HTR-8/SVneo (cell line): ENCODE measurements around the gene FMNL2.

ENCODE experiments used
- DNase-seq: peaks from one replicate; pipeline ENCODE4 v3.0.0; 2011; ENCODE audit warnings: low spot score, mixed read lengths; ENCODE audit not compliant: insufficient read length
- FAIRE-seq: peaks from 2 replicates; lab custom pipeline; 2011; peaks lifted over from hg19 to GRCh38; lab: Jason Lieb, UNC

Gene FMNL2

GRCh38 chr2:152336854-152337510 lies 2.0 kb downstream of the FMNL2 start:
- FAIRE-seq (no peak), DNase-seq (peak; percentile 8)

DNA sequence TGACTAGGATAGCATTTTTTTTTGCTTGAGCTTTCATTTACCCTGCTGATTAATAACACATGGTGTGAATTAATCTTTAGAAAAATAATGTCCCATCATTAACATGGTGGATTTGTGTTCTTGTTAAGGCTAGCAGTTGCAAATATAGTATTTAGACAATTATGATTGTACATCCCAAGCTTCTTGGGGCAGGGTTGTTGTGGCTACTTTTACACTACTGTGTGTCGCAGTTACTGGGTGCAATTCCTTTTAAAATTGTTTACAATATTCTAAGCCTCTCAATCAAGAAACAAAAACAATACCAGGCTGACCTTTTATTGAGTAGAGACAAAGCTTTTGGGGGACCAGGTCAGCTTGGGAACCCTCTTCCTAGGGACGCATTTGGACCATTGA lies 2.5 kb downstream of the FMNL2 start:
- no peak for DNase-seq
- no peak for FAIRE-seq

- FAIRE-seq: no peak
- DNase-seq: no peak
These were observed 4.7 kb downstream of the FMNL2 start for GRCh38 chr2:152339556-152340286.

DNA sequence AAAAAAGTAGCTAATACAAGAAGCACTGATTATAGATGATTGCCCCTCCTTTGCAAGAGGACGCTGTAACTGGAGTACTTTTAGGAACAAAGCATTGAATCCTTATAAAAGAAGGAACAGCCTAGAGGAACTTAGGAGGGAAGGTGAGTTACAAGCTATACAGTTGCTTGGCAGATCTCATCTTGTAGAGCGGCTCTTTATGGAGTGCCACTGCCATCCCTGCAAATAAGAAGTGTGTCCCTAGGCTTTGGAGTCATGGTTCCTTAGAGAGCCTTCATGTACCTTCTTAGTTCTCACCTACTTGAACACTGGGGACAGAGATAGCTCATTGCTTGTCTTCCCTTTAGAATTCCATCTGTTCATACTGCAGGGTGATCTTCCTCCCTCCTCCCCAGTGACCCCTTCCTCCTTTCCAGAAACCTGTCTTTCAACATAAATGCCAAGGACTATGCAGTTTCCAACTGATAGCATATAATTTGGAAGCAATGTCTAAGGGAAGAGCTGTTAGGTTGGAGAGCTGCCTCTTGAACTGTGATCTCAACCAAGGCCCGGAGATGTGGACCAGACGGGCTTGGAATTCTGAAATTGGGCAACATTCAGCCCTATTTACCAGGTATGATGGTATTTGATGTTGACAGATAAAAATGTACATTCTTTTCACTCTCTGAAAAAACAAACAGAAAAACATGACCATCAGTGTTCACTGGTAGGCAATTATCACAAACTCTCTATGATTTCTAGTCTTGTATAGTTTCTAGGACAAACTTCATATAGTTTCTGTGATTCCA lies 7.5 kb downstream of the FMNL2 start:
- DNase-seq: no peak
- no peak for FAIRE-seq

DNA sequence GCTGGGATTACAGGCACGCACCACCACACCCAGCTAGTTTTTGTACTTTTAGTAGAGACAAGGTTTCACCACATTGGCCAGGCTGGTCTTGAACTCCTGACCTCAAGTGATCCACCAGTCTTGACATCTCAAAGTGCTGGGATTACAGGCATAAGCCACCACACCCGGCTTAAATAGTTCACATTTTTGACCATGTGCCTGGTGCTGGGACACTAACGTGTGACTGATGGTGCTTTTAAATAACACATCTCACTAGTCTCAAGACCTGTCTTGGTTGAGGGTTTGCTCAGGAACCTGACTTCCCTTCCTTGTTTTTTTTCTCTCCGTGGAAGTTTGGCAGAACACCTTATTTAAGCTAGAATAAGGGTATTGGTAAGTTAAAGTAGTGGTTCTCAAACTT lies 8.5 kb downstream of the FMNL2 start:
- DNase-seq: no peak
- no peak for FAIRE-seq

DNA sequence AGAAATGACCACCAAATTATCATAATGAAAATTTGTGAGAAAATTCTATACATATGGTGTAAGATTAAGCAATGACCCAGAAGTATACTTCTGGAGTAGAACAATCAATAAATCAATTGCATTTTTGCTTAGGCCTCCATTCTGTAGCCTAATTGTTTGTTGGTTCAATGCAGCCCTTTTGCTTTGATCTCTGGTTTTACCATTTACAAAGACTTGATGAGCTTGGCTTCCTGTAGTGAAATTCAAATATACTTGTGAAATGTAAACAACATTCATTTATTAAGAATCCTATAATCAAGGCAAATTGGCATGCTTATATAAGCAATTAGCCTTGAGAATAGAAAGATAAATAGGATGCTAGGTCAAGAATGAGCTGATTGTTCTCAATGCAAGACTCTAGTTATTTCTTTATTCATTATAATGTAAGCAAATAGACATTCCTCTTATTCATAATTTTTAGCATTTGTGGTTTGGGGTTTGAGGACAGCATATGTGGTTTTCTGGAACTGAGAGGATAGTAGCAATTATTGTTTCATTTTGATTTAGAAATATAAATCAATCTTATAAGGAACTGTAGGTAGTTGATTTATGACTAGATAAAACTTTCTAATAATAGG lies 9.7 kb downstream of the FMNL2 start:
- FAIRE-seq: no peak

DNA sequence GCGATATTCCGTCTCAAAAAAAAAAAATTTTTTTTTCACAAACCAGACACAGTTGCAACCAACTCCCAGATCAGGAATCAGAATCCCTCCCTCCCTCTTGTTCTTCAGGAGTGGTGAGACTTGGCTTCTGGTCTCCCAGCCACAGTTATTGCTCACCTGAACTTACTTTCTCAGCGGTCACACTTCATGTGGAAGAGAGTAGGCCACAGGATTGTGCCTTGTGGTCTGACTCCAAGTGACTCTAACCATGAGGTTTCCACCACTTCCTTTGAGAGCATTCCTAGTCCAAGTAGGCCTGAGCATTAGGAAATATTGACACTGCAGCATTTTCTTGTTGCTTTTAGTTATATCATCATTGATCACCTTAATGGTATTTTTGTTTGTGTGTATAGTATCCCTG lies 12.1 kb downstream of the FMNL2 start:
- FAIRE-seq: no peak
- DNase-seq: peak; percentile 6

More for the DNA sequence above, 9.7 kb downstream of the FMNL2 start:
- no peak for DNase-seq

- no peak for DNase-seq
- FAIRE-seq: no peak
These were observed 13.4 kb downstream of the FMNL2 start for GRCh38 chr2:152348388-152348787.

GRCh38 chr2:152349416-152349815 lies 14.4 kb downstream of the FMNL2 start:
- DNase-seq (no peak), FAIRE-seq (no peak)

DNA sequence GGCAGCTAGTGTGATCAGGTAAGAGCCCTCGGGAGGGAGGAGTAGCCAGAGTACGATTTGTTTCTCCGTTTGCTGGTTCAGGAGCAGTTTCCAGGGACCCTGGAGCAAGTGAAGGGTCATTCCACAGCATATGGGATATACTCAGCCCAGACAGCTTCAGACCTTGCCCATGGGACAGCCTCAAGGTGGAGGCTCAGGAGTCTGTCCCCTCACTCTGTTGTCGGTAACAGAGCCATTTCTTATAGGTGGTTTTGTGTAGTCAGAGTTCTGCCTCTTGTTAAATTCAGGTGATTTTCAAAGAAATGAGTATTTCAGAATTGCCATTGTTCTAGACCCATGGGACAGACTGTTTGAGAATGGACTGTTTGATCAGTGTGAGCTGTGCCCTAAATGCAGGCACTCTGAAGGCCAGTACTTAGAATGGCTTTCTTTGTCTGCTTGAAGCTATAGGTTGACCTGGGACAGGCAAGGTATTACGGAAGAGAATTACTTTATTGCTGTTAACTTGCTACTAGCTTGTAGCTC lies 15.2 kb downstream of the FMNL2 start:
- FAIRE-seq: no peak

GRCh38 chr2:152352616-152353015 lies 17.6 kb downstream of the FMNL2 start:
- no peak for DNase-seq
- FAIRE-seq: no peak

More for the DNA sequence above, 15.2 kb downstream of the FMNL2 start:
- DNase-seq: no peak

DNA sequence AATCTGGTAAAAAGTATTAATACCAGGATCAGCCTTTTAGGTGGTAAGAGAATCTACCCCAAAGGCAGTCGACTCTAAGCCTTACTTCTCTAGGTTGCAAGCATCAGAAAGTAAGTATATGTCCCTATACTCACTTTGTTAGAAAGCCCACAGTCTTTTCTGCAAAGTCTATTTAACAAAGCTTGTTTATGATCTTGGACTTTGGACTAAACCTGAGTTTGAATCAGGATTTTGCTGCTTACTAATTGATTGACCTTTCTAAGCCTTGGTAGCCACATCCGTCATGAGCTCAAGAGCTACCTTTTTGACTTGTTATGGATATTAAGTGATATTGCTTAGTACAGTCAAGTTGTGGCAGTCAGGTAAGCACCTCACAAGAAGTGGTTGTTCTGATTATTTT lies 18.4 kb downstream of the FMNL2 start:
- FAIRE-seq (no peak), DNase-seq (no peak)

GRCh38 chr2:152354069-152354755 lies 19.2 kb downstream of the FMNL2 start:
- FAIRE-seq (no peak), DNase-seq (no peak)

DNA sequence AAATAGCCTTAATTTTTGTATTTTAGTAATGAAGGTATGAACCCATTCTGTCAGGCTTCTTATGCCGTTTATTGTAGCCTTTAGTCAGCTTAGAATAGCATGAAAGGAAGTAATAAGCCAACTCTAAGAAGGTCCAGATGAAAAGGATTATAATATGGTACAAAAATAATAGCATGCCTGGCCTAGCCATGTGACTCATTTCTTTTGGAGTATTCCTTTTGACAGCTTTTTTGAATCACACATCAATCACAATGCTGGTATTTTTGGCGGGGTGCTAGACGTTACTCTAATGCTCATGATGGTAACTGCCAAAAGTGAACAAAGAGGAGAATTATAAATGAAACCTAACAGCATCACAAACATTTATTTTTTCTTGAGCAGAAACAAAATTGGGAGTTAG lies 19.9 kb downstream of the FMNL2 start:
- FAIRE-seq (no peak), DNase-seq (no peak)

- no peak for DNase-seq
- FAIRE-seq: peak; percentile 57
These were observed 20.4 kb downstream of the FMNL2 start for GRCh38 chr2:152355409-152355831.

- FAIRE-seq (no peak), DNase-seq (no peak)
These were observed 24.8 kb downstream of the FMNL2 start for GRCh38 chr2:152359573-152360363.

GRCh38 chr2:152363936-152364335 lies 29.0 kb downstream of the FMNL2 start:
- no peak for FAIRE-seq
- no peak for DNase-seq

DNA sequence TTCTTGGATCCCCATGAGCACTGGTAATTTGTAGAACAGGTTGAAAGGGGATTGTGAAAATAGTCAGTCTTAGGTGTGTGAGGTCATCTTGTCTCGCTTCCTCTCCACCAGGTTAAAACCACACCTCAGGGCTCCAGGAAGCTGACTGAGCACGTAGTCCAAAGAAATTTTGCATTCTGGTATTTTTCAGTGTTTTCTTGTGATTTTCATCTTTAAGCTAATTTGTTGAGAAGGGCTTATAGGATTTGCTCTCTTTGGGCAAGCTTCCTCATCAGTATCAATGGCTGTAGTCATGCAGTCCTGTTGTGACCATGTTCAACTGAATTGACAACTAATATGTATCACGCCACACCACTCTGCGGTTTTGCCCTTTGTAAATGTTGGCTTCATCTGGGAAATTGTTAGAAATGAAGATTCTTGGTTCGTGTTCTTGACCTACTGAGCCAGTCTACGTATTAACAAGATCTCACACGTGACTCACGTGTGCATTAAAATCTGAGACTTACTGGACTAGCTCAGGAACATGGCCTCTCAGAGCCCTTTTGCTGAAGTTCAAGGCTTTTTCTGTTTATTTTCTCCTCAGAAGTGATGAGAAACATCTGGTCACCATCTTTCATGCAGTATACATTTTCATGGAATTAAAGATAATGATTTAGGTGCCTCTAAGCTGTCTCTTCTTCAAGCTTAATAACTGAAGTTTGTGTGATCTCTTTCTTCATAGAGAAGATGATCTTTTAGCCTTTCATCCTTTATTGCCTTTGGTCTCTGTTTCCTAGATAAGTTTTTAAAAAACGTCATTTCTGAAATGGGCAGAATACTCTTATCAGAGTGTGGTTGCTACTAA lies 32.8 kb downstream of the FMNL2 start:
- no peak for FAIRE-seq

More for the DNA sequence above, 32.8 kb downstream of the FMNL2 start:
- no peak for DNase-seq
